B cell (primary cell): Measurements from ENCODE around the gene MED23. TPM values are rescaled to one million over a fixed set of nuclear protein-coding genes. Genes with fewer than 3 reads are reported as not detected.

ENCODE experiments used
- ATAC-seq: fragments of 200-7000 bp; cut with Tn5 transposase; one replicate; pipeline ENCODE4 v1.10.0; 2021; ENCODE audit warnings: low read depth, mild to moderate bottlenecking, moderate number of reproducible peaks, moderate library complexity
- CTCF ChIA-PET: fragments of 350-600 bp; sonication (Branson Sonifier 250); formaldehyde crosslinking; loops from one replicate; lab custom pipeline; 2021; ENCODE audit warnings: antibody characterized with exemption, inconsistent platforms; lab: Charles Lee
- POLR2A ChIA-PET: fragments of 350-600 bp; sonication (Branson Sonifier 250); formaldehyde crosslinking; loops from one replicate; lab custom pipeline; 2021; ENCODE audit warnings: antibody characterized with exemption; lab: Charles Lee
- DNase-seq: peaks from one replicate; pipeline ENCODE4 v3.0.0; 2013
- H2AFZ ChIP-seq: 2 replicates; pipeline ENCODE4 v1.6.1; 2012; ENCODE audit warnings: mild to moderate bottlenecking, low read depth, low read length; ENCODE audit not compliant: insufficient read depth, poor library complexity, severe bottlenecking
- H3K27ac ChIP-seq, 2 donors: 1 replicate in 1 of 2; 2 replicates in 1 of 2; pipeline ENCODE4 v1.5.1; 2012 to 2013; ENCODE audit warnings: low read length in 2 of 2, mild to moderate bottlenecking in 2 of 2, moderate library complexity in 1 of 2
- H3K27me3 ChIP-seq, 4 experiments: fragments of 200-600 bp in 1 of 4; sonication (generic) in 1 of 4; replicated peaks in 1 of 4; 1 replicate in 2 of 4; 2 replicates in 2 of 4; pipeline versions ENCODE4 v1.6.1 to v1.7.0; 2013 to 2016; ENCODE audit warnings: low read length in 3 of 4, mild to moderate bottlenecking in 2 of 4, mixed read lengths in 1 of 4, moderate library complexity in 1 of 4; ENCODE audit not compliant: insufficient read depth in 4 of 4, control insufficient read depth in 3 of 4; ENCODE audit errors: control extremely low read depth in 1 of 4
- H3K36me3 ChIP-seq, 2 experiments: replicated peaks in 1 of 2; 1 replicate in 1 of 2; 2 replicates in 1 of 2; pipeline versions ENCODE4 v1.6.1 to v1.7.1; 2013; ENCODE audit warnings: low read length in 1 of 2; ENCODE audit not compliant: insufficient read depth in 2 of 2, control insufficient read depth in 1 of 2; ENCODE audit errors: control extremely low read depth in 1 of 2, extremely low read depth in 1 of 2
- H3K4me1 ChIP-seq, 2 donors: fragments of 200-600 bp in 1 of 2; sonication (generic) in 1 of 2; 1 replicate in 1 of 2; 2 replicates in 1 of 2; pipeline versions ENCODE4 v1.5.1 to v1.6.1; 2013 to 2017; ENCODE audit warnings: low read length in 2 of 2; ENCODE audit not compliant: control insufficient read depth in 2 of 2, insufficient read depth in 2 of 2
- H3K4me2 ChIP-seq: replicated peaks from 2 replicates; pipeline ENCODE3; 2012; ENCODE audit warnings: mild to moderate bottlenecking, low read depth, low read length; ENCODE audit not compliant: poor library complexity, severe bottlenecking
- H3K4me3 ChIP-seq, 5 experiments: fragments of 200-600 bp in 1 of 5; sonication (generic) in 1 of 5; 1 replicate in 3 of 5; 2 replicates in 2 of 5; pipeline versions ENCODE4 v1.5.1 to v1.7.0; 2011 to 2016; ENCODE audit warnings: low read length in 4 of 5, mild to moderate bottlenecking in 4 of 5, low read depth in 2 of 5, control low read depth in 1 of 5, moderate library complexity in 1 of 5; ENCODE audit not compliant: insufficient read depth in 1 of 5; ENCODE audit errors: control extremely low read depth in 1 of 5, extremely low read depth in 1 of 5
- H3K79me2 ChIP-seq: fragments of 200-600 bp; sonication (generic); one replicate; pipeline ENCODE4 v1.6.0; 2016; ENCODE audit warnings: low read length; ENCODE audit not compliant: control insufficient read depth, insufficient read depth
- H3K9ac ChIP-seq: fragments of 200-600 bp; sonication (generic); 2 replicates; pipeline ENCODE4 v1.6.1; 2017; ENCODE audit warnings: mild to moderate bottlenecking, low read length, moderate library complexity
- H3K9me3 ChIP-seq, 3 donors: one replicate each; pipeline versions ENCODE4 v1.6.1 to v1.7.1; 2013; ENCODE audit warnings: low read length in 2 of 3; ENCODE audit not compliant: control insufficient read depth in 2 of 3, insufficient read depth in 1 of 3; ENCODE audit errors: control extremely low read depth in 1 of 3
- H4K20me1 ChIP-seq: 2 replicates; pipeline ENCODE4 v1.6.0; 2012; ENCODE audit warnings: mild to moderate bottlenecking, low read length; ENCODE audit not compliant: insufficient read depth, control insufficient read depth, poor library complexity, severe bottlenecking
- H3K27ac Mint-ChIP-seq: one replicate; pipeline ENCODE4 v1.8.0; 2021; ENCODE audit warnings: mixed read lengths
- H3K27me3 Mint-ChIP-seq: one replicate; pipeline ENCODE4 v1.8.0; 2021; ENCODE audit warnings: mixed read lengths
- H3K4me1 Mint-ChIP-seq: one replicate; pipeline ENCODE4 v1.8.0; 2021; ENCODE audit warnings: mixed read lengths
- H3K4me3 Mint-ChIP-seq: one replicate; pipeline ENCODE4 v1.8.0; 2021; ENCODE audit warnings: mixed read lengths
- H3K9me3 Mint-ChIP-seq: one replicate; pipeline ENCODE4 v1.8.0; 2022; ENCODE audit warnings: mixed read lengths; ENCODE audit not compliant: insufficient read depth
- EZH2 ChIP-seq: IDR thresholded peaks from 2 replicates; pipeline ENCODE4 v1.6.1; 2012; ENCODE audit warnings: borderline replicate concordance, low read depth, mild to moderate bottlenecking, moderate library complexity, low read length; ENCODE audit not compliant: insufficient read depth, poor library complexity, severe bottlenecking
- WGBS: methylation state at CpG from one replicate; pipeline ENCODE4 v1.1.5; 2013; ENCODE audit warnings: missing lambda C conversion rate; ENCODE audit not compliant: insufficient coverage; 5-methylcytosine and 5-hydroxymethylcytosine counted together
- intact Hi-C: fragments of 100-400 bp; cut with micrococcal nuclease; formaldehyde crosslinking; loops from one replicate; pipeline ENCODE4 v1.10.0; 2022
- polyA plus RNA-seq: library from polyadenylated mRNA; depleted of rRNA; stranded (reverse); fragments of >200 nt; gene quantifications from 2 replicates; pipeline ENCODE4 v1.2.3, GENCODE V29; 2012
- total RNA-seq, 2 donors: library from RNA; stranded (reverse); fragments of 120-200 nt in 1 of 2; gene quantifications; 1 replicate in 1 of 2; 2 replicates in 1 of 2; pipeline versions ENCODE4 v1.2.3 to v1.2.4, GENCODE V29; 2013 to 2022
- TF ChIP-seq, protein P1 (sequence below): fragments of 200-600 bp; IDR thresholded peaks from one replicate; pipeline ENCODE4 v1.8.0; 2022; ENCODE audit warnings: antibody characterized with exemption, mild to moderate bottlenecking

The MED23 gene
- total and polyA plus RNA-seq, 2 donors (not counting 1 experiment from before 2014, with no cell fraction given): 22.7 to 57.1 TPM

DNA sequence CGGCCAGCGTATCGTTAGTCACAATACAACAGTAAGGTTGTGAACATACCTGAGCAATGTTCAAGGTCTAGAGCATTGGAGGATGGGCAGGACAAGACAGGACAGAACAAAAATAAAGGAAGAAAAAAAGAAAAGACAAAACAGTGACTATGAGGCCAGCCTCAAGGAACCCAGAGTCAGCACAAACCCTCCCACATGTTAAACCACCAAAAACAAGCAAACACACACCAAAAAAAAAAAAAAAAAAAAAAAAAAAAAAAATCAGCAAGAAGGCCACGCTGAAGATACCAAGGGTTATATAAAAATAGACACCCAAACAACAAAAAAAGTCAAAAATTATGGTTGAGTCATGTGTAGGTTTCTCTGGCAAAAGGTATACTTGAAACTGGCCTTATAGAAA lies 12.8 kb downstream of the MED23 start:
- H3K4me2 ChIP-seq: no peak overlapping the region
- peaks cover 10 to 82% of the 10 kb centered on the region in 2 experiments for H3K36me3 ChIP-seq
- no peaks in the 10 kb centered on the region for H3K27me3 Mint-ChIP-seq
- H3K4me1 Mint-ChIP-seq: peaks cover 3% of the 10 kb centered on the region
- no peaks in the 10 kb centered on the region for H3K9me3 ChIP-seq
- no peaks in the 10 kb centered on the region for H3K27me3 ChIP-seq
- H3K4me1 ChIP-seq: peaks cover 0 to 4% of the 10 kb centered on the region in 2 donors
- H3K9me3 Mint-ChIP-seq: no peaks in the 10 kb centered on the region
- H3K4me3 ChIP-seq: no peak overlapping the region
- H4K20me1 ChIP-seq: no peaks in the 10 kb centered on the region
- DNase-seq (no peak), ATAC-seq (no peak)
- H3K9ac ChIP-seq: no peak overlapping the region
- H3K4me3 Mint-ChIP-seq: no peak overlapping the region
- intact Hi-C loops: no loop called here
- 100% methylated on average over 2 of the region's 4 CpGs for WGBS
- no peak overlapping the region for H3K27ac Mint-ChIP-seq
- ChIA-PET POLR2A (no interaction called here), CTCF (no interaction called here)
- no peak overlapping the region for H2AFZ ChIP-seq
- H3K27ac ChIP-seq: no peak overlapping the region
- no peaks in the 10 kb centered on the region for H3K79me2 ChIP-seq
- no peak for TF ChIP-seq EZH2
- TF ChIP-seq, protein P1, sequence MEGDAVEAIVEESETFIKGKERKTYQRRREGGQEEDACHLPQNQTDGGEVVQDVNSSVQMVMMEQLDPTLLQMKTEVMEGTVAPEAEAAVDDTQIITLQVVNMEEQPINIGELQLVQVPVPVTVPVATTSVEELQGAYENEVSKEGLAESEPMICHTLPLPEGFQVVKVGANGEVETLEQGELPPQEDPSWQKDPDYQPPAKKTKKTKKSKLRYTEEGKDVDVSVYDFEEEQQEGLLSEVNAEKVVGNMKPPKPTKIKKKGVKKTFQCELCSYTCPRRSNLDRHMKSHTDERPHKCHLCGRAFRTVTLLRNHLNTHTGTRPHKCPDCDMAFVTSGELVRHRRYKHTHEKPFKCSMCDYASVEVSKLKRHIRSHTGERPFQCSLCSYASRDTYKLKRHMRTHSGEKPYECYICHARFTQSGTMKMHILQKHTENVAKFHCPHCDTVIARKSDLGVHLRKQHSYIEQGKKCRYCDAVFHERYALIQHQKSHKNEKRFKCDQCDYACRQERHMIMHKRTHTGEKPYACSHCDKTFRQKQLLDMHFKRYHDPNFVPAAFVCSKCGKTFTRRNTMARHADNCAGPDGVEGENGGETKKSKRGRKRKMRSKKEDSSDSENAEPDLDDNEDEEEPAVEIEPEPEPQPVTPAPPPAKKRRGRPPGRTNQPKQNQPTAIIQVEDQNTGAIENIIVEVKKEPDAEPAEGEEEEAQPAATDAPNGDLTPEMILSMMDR: no peak

DNA sequence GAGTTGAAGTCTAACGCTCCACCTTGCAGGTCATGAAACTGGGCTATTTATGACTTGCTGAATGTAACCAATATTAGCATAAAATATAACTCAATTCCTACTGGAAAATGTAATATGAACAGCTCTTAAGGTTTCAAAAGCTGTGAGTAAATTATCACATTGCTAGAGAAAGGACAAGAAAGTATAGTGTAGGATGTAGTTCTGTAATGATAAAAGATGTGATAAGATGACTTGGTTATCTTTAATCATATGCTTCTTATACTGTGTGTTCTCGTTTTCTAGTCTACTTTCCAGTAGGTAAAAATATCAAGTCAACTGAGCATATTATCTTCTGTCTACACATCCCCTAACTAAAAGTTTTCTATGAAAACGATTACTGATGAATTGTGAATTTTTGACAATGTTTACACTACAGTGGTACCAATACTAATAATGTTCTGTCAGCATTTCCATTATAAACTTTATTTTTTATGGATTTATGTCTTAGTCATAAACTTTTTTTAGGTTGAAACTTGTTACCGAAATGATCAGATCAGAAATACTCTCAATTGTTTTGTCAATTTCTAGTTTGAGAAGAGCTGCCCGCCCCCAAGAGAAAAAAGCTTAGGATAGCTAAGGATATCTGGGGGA lies 14.6 kb downstream of the MED23 start:
- H3K4me2 ChIP-seq: no peak overlapping the region
- no CpG with 5 or more reads among the region's 5 CpGs for WGBS
- CTCF ChIA-PET: interaction anchor here (1.0 to 1.4 kb wide), 2 partner anchors 15 kb away, joined by 3 to 6 read pairs; partner anchors contain the start of gene MED23
- peaks cover 0 to 2% of the 10 kb centered on the region in 2 donors for H3K4me1 ChIP-seq
- no peak overlapping the region for H3K27ac Mint-ChIP-seq
- no peaks in the 10 kb centered on the region for H3K27me3 ChIP-seq
- no peaks in the 10 kb centered on the region for H3K79me2 ChIP-seq
- no peaks in the 10 kb centered on the region for H3K9me3 ChIP-seq
- no peak for ATAC-seq
- H3K27ac ChIP-seq: no peak overlapping the region
- no peak overlapping the region for H3K9ac ChIP-seq
- no peak overlapping the region for H2AFZ ChIP-seq
- no peak for DNase-seq
- POLR2A ChIA-PET: no interaction called here
- H3K36me3 ChIP-seq: peaks cover 15 to 80% of the 10 kb centered on the region in 2 experiments
- H3K4me3 ChIP-seq: no peak overlapping the region
- no peaks in the 10 kb centered on the region for H3K27me3 Mint-ChIP-seq
- peaks cover 2% of the 10 kb centered on the region for H3K4me1 Mint-ChIP-seq
- H4K20me1 ChIP-seq: no peaks in the 10 kb centered on the region
- TF ChIP-seq, protein P1: no peak
- no peak for TF ChIP-seq EZH2
- no peaks in the 10 kb centered on the region for H3K9me3 Mint-ChIP-seq
- H3K4me3 Mint-ChIP-seq: no peak overlapping the region
- intact Hi-C loops: no loop called here
